Measurements from ENCODE around the gene ABCC6. TPM values are rescaled to one million over a fixed set of nuclear protein-coding genes. Genes with fewer than 3 reads are reported as not detected.
"Not testable (repeated sequence)": the region's sequence is repeated elsewhere in the genome, so short reads cannot be mapped to it uniquely, and the experiment has no call there.

ABCC6 gene
- total RNA-seq, 1 experiment from 2014 or later: 2.9 TPM

- intact Hi-C loops (cut with micrococcal nuclease; ENCODE audit: unreplicated experiment): no loop called here
- no peak overlapping the region for H3K4me3 ChIP-seq (ENCODE audit: low read depth in 2 of 2, low read length in 2 of 2)
Measured at GRCh38 chr16:16106466-16106865, 116.8 kb downstream of the ABCC6 start.

DNA sequence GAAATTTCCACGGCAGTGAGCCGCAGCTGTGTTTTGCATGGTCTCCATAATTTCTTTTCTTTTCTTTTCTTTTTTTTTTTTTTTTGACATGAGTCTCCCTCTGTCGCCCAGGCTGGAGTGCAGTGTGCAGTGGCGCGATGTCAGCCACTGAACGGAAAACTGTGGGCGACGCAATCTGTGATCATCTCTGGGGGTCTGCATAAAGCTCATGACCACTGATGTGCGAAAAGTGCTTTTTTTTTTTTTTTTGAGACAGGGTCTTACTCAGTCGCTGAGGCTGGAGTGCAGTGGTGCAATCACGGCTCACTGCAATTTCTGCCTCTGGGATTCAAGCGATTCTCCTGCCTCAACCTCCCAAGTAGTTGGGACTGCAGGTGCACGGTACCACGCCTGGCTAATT is 117.6 kb downstream of the ABCC6 start:
- in situ Hi-C loops (cut with HindIII; ENCODE audit: low pct_unique_long_range_greater_than_20kb, low sequenced_read_pairs) (no loop called here), intact Hi-C loops (cut with micrococcal nuclease; ENCODE audit: unreplicated experiment) (no loop called here)
- H3K4me1 ChIP-seq (ENCODE audit: control insufficient read depth, insufficient read depth, low read length): no peaks in the 10 kb centered on the region
- TF ChIP-seq, protein P1, sequence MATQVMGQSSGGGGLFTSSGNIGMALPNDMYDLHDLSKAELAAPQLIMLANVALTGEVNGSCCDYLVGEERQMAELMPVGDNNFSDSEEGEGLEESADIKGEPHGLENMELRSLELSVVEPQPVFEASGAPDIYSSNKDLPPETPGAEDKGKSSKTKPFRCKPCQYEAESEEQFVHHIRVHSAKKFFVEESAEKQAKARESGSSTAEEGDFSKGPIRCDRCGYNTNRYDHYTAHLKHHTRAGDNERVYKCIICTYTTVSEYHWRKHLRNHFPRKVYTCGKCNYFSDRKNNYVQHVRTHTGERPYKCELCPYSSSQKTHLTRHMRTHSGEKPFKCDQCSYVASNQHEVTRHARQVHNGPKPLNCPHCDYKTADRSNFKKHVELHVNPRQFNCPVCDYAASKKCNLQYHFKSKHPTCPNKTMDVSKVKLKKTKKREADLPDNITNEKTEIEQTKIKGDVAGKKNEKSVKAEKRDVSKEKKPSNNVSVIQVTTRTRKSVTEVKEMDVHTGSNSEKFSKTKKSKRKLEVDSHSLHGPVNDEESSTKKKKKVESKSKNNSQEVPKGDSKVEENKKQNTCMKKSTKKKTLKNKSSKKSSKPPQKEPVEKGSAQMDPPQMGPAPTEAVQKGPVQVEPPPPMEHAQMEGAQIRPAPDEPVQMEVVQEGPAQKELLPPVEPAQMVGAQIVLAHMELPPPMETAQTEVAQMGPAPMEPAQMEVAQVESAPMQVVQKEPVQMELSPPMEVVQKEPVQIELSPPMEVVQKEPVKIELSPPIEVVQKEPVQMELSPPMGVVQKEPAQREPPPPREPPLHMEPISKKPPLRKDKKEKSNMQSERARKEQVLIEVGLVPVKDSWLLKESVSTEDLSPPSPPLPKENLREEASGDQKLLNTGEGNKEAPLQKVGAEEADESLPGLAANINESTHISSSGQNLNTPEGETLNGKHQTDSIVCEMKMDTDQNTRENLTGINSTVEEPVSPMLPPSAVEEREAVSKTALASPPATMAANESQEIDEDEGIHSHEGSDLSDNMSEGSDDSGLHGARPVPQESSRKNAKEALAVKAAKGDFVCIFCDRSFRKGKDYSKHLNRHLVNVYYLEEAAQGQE (IDR thresholded peaks at IDR 0.05; ENCODE audit: insufficient read depth in 1 of 2, low read depth in 2 of 2, low read length in 1 of 2): no peak
- no peak for TF ChIP-seq SIN3A (IDR thresholded peaks at IDR 0.05; ENCODE audit: borderline replicate concordance, insufficient read depth, low read depth, low read length)
- no peak for TF ChIP-seq TCF7L2 (IDR thresholded peaks at IDR 0.05; ENCODE audit: low read depth, low read length)
- no peak for TF ChIP-seq CTCF (IDR thresholded peaks at IDR 0.05)
- no peak for TF ChIP-seq POLR2AphosphoS5 (IDR thresholded peaks at IDR 0.05; ENCODE audit: low read depth, low read length)
- ChIA-PET POLR2A (no interaction called here), CTCF (no interaction called here)
- H3K4me3 ChIP-seq (ENCODE audit: low read depth in 2 of 2, low read length in 2 of 2): no peak overlapping the region
- peaks cover 14% of the 10 kb centered on the region; the same call in 1 of the 2 replicates for H3K36me3 ChIP-seq (ENCODE audit: control insufficient read depth, insufficient read depth, low read length)
- H3K9me3 ChIP-seq (ENCODE audit: control insufficient read depth, insufficient read depth, low read depth, low read length): no peaks in the 10 kb centered on the region
- DNase-seq (ENCODE audit: low read depth, low spot score): no peak
- H3K27ac ChIP-seq (ENCODE audit: low read length): no peak overlapping the region
- BruUV-seq (replicated peaks): no TSS peak
- no peak for ATAC-seq
- H3K27me3 ChIP-seq (ENCODE audit: control insufficient read depth, insufficient read depth, low read length): no peaks in the 10 kb centered on the region

More at GRCh38 chr16:16106466-16106865, 116.8 kb downstream of the ABCC6 start:
- in situ Hi-C loops (cut with HindIII; ENCODE audit: low pct_unique_long_range_greater_than_20kb, low sequenced_read_pairs): no loop called here
- CTCF ChIA-PET: no interaction called here
- no peak overlapping the region for H3K27ac ChIP-seq (ENCODE audit: low read length)
- ATAC-seq (no peak), DNase-seq (ENCODE audit: low read depth, low spot score) (no peak)
- no peaks in the 10 kb centered on the region for H3K4me1 ChIP-seq (ENCODE audit: control insufficient read depth, insufficient read depth, low read length)
- H3K36me3 ChIP-seq (ENCODE audit: control insufficient read depth, insufficient read depth, low read length): peaks cover 17% of the 10 kb centered on the region; the same call in 1 of the 2 replicates
- no peaks in the 10 kb centered on the region for H3K9me3 ChIP-seq (ENCODE audit: control insufficient read depth, insufficient read depth, low read depth, low read length)
- TF ChIP-seq, protein P1 (IDR thresholded peaks at IDR 0.05; ENCODE audit: insufficient read depth in 1 of 2, low read depth in 2 of 2, low read length in 1 of 2): no peak
- TF ChIP-seq CTCF (IDR thresholded peaks at IDR 0.05) (no peak), SIN3A (IDR thresholded peaks at IDR 0.05; ENCODE audit: borderline replicate concordance, insufficient read depth, low read depth, low read length) (no peak)
- BruUV-seq (replicated peaks): no TSS peak
- POLR2A ChIA-PET: no interaction called here
- H3K27me3 ChIP-seq (ENCODE audit: control insufficient read depth, insufficient read depth, low read length): no peaks in the 10 kb centered on the region

- ATAC-seq; H3K4me3 ChIP-seq (ENCODE audit: low read depth in 2 of 2, low read length in 2 of 2); BruUV-seq (replicated peaks); H3K9me3 ChIP-seq (ENCODE audit: control insufficient read depth, insufficient read depth, low read depth, low read length); H3K27ac ChIP-seq (ENCODE audit: low read length); H3K27me3 ChIP-seq (ENCODE audit: control insufficient read depth, insufficient read depth, low read length); H3K4me1 ChIP-seq (ENCODE audit: control insufficient read depth, insufficient read depth, low read length); POLR2A ChIA-PET; in situ Hi-C loops (cut with HindIII; ENCODE audit: low pct_unique_long_range_greater_than_20kb, low sequenced_read_pairs); intact Hi-C loops (cut with micrococcal nuclease; ENCODE audit: unreplicated experiment); DNase-seq (ENCODE audit: low read depth, low spot score); CTCF ChIA-PET: not testable (repeated sequence)
- peaks cover 19% of the 10 kb centered on the region; the same call in 1 of the 2 replicates for H3K36me3 ChIP-seq (ENCODE audit: control insufficient read depth, insufficient read depth, low read length)
Measured at GRCh38 chr16:16104804-16105141, 118.5 kb downstream of the ABCC6 start.
